ENCODE measurements around the gene MIEF2.

The MIEF2 gene

DNA sequence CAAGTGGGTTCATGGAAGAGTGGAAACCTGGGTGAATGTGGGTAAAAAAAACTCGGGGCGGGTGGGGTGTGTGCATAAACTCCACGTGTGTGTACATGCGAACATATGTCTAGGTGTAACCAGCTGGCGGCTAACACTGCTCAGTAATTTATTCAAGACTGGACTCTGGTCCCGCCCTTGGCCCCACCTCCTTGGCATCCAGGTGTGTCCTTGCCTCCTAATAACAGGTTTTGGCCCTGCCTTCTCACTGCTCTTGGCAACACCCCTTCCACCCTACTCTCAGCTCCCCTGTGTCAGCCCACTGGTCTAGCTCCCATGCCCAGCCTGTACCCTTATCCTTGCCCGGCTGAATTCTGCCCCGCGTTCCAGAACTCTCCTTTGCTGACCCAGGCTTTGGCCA is 10.2 kb upstream of the MIEF2 start:
- Histone ChIP-seq H3K27me3 (ENCODE audit: insufficient read depth, low read depth, severe bottlenecking) (no peaks in the 10 kb centered on the region), H3K27ac (no peak overlapping the region), H3K9me3 (ENCODE audit: severe bottlenecking) (no peaks in the 10 kb centered on the region), H3K4me3 (ENCODE audit: low read depth, low read length) (no peak overlapping the region), H3K36me3 (peaks cover 71% of the 10 kb centered on the region)
- TF ChIP-seq, protein P1, sequence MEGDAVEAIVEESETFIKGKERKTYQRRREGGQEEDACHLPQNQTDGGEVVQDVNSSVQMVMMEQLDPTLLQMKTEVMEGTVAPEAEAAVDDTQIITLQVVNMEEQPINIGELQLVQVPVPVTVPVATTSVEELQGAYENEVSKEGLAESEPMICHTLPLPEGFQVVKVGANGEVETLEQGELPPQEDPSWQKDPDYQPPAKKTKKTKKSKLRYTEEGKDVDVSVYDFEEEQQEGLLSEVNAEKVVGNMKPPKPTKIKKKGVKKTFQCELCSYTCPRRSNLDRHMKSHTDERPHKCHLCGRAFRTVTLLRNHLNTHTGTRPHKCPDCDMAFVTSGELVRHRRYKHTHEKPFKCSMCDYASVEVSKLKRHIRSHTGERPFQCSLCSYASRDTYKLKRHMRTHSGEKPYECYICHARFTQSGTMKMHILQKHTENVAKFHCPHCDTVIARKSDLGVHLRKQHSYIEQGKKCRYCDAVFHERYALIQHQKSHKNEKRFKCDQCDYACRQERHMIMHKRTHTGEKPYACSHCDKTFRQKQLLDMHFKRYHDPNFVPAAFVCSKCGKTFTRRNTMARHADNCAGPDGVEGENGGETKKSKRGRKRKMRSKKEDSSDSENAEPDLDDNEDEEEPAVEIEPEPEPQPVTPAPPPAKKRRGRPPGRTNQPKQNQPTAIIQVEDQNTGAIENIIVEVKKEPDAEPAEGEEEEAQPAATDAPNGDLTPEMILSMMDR (IDR thresholded peaks at IDR 0.05; ENCODE audit: low read depth, low read length), result no peak
- DNase-seq, result no peak

DNA sequence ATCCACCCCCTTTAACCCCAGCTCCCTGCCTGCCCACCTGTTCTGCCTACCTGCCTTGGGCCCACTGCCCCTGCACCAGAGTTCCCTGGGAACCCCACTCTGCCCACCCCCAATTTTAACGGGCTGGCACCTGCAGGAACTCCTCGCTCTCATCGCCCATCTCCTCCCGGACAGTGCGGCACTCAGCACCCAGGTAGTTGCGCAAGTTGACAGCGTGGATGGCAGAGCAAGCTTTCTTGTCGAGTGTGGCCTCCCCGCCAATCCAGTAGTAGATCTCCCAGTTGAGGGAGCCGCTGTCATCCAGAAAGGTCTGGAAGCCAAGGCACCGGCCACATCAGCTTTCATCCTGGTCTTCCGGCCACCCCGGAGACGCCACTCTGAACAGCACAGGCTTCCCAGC is 9.8 kb upstream of the MIEF2 start:
- Histone ChIP-seq H3K9me3 (ENCODE audit: severe bottlenecking) (no peaks in the 10 kb centered on the region), H3K27ac (no peak overlapping the region), H3K36me3 (peaks cover 71% of the 10 kb centered on the region), H3K4me3 (ENCODE audit: low read depth, low read length) (no peak overlapping the region), H3K27me3 (ENCODE audit: insufficient read depth, low read depth, severe bottlenecking) (no peaks in the 10 kb centered on the region)
- TF ChIP-seq, protein P1 (IDR thresholded peaks at IDR 0.05; ENCODE audit: low read depth, low read length), result no peak
- DNase-seq, result no peak

DNA sequence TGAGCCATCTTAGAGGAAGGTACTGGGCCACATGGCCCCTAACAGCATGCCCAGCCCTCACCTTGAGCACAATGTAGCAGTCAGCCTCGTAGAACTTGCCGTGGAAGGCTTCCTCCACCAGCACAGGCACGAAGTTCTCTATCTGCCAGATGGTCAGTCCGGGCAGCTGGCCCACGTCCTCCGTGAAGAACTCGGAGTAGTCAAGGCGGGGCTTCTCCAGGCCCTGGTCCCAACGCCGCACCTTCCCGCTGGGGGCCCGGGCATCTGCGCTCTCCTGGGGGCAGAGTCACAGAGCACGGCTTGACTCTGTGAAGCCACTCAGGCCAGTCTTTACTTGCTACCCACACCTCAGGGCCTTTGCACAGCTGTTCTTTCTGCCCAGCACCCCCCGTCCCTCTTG is 9.3 kb upstream of the MIEF2 start:
- TF ChIP-seq, protein P1 (IDR thresholded peaks at IDR 0.05; ENCODE audit: low read depth, low read length), result no peak
- H3K36me3 ChIP-seq, result peaks cover 71% of the 10 kb centered on the region
- DNase-seq, result no peak
- no peaks in the 10 kb centered on the region for H3K9me3 ChIP-seq (ENCODE audit: severe bottlenecking)
- no peaks in the 10 kb centered on the region for H3K27me3 ChIP-seq (ENCODE audit: insufficient read depth, low read depth, severe bottlenecking)
- H3K4me3 ChIP-seq (ENCODE audit: low read depth, low read length), result no peak overlapping the region
- H3K27ac ChIP-seq, result no peak overlapping the region

DNA sequence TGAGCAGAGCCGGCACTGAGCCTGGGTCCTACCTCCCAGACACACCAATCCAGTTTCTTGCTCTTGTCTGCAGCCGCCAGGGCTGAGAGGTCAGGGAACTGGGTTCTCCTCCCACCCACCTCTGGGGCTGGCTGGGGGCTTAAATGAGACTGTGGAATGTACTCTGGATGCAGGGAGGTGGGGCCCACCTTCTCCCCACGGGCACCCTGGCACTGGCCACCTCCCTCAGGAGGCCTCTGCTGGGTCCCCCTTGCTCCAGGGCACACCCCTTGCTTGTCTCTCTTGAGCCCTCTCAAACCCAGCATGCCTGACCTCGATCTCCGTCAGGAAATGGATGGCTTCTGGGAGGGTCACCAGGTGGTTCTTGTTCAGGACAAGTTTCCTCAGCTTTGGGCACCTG is 8.3 kb upstream of the MIEF2 start:
- Histone ChIP-seq H3K9me3 (ENCODE audit: severe bottlenecking) (no peaks in the 10 kb centered on the region), H3K36me3 (peaks cover 67% of the 10 kb centered on the region), H3K27ac (no peak overlapping the region), H3K27me3 (ENCODE audit: insufficient read depth, low read depth, severe bottlenecking) (no peaks in the 10 kb centered on the region), H3K4me3 (ENCODE audit: low read depth, low read length) (no peak overlapping the region)
- DNase-seq, result no peak
- TF ChIP-seq, protein P1 (IDR thresholded peaks at IDR 0.05; ENCODE audit: low read depth, low read length), result no peak

DNA sequence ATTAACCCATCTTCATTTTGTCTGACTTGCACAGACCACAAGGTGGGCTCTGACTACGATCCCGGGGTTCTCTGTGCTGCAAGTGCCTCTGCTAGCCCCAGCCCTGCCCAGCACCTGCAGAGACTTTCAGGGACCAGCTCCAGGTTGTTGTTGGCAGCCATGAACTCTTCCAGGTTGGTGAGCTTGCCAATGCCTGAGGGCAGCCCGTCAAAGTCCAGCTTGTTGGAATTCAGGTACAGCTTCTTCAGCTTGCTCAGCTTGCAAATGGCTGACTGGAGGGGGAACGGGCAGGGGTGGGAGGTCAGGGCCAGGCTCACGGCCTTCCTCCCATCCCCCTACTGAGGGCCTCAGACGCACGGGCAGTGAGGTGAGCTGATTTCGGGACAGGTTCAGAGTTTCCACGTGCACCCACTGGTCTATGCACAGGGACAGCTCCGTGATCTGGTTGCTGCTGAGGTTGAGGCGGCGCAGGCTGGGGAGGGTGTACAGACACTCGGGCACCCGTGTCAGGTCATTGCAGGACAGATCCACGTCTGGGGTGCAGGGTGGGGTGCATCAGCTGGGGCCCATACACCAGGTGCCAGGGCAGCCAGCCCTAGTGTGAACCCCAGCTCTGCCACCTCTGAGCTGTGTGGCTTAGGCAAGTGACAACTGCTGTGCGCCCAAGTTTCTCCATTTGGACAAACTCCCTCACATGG is 7.1 kb upstream of the MIEF2 start:
- no peak overlapping the region for H3K4me3 ChIP-seq (ENCODE audit: low read depth, low read length)
- no peak overlapping the region for H3K27ac ChIP-seq
- TF ChIP-seq, protein P1 (IDR thresholded peaks at IDR 0.05; ENCODE audit: low read depth, low read length), result no peak
- H3K27me3 ChIP-seq (ENCODE audit: insufficient read depth, low read depth, severe bottlenecking), result no peaks in the 10 kb centered on the region
- DNase-seq, result no peak
- peaks cover 58% of the 10 kb centered on the region for H3K36me3 ChIP-seq
- no peaks in the 10 kb centered on the region for H3K9me3 ChIP-seq (ENCODE audit: severe bottlenecking)

Data from WERI-Rb-1 (cell line).